CD4-positive, alpha-beta T cell treated with Interleukin-10 for 1 hour (primary cell): ENCODE data around the gene PEX11B.
A peak's percentile ranks its signal among the peaks of the same experiment; 100 is the strongest.

ENCODE experiments used
- DNase-seq: peaks from one replicate; pipeline ENCODE4 v3.0.0-alpha.2; 2020

PEX11B gene

DNA sequence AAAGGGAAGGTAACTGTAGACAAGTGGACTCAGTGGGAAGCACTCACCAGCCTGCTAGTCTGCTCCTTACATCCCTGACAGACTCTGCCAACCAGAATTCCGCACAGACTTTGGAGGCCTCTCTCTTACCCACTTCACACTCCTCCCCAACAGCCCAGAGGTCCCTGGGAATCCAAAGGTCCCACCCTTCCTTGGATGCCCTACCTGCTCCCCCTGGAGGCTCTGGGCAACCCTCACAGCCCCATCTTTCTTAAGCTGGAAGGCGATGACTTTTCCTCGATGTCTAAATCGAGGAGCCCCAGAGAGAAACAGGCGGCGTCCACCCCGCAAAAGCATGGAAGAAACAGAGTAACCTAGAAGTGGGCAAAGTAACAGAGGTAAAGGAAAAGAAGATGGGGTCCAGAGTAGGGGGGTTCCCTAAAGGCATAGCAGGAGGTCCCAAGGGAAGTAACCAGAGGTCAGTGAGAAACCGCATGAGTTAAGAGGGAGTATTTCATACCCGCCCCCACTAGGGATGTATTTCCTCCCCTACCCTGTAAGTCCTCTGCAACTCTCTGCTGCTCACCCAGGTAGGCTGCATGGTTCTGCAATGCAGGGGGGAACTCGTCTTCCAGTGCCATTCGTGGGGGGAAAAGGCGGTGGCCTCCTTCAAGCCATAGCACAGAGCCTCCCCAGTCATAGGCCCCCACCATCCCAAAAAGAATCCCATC, 17.1 kb downstream of the PEX11B start:
- no peak for DNase-seq

DNA sequence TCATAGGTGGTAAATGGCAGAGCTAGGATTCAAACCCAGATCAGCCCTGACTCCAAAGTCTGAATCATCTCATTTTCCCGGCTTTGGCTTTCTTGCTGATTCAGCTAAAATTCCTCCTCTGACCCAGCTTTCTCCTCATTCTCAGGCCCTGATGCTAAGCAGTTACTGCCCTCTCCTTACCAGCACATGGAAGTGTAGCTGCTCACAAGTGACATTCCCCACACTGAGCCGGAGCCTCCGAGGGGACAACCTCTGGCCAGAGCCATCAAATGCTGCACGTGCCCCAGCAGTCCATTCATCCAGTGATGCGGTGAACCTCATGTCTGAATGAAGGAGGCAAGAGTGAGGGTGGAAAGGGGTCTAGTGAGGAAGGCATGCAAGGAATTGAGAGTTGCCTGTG, 19.8 kb downstream of the PEX11B start:
- DNase-seq = no peak

DNA sequence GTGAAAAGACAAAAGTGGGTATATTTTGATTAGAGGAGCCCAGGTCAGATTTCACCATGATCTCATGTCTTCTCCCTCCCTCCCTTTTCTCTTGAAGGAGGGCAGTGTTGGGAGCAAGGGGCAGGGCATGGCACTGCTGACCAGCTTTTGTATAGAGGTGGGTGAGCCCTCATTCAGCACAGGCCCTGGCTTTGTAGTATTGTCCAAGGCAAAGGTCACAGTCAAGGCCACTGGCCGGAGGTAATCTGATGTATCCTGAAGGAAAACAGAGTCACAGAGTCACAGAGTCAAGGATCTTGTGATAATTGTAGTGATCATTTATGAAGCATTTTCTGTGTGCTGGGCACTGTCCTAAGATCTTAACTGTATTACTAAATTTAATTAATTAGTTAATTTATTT, 20.5 kb downstream of the PEX11B start:
- DNase-seq = no peak

DNA sequence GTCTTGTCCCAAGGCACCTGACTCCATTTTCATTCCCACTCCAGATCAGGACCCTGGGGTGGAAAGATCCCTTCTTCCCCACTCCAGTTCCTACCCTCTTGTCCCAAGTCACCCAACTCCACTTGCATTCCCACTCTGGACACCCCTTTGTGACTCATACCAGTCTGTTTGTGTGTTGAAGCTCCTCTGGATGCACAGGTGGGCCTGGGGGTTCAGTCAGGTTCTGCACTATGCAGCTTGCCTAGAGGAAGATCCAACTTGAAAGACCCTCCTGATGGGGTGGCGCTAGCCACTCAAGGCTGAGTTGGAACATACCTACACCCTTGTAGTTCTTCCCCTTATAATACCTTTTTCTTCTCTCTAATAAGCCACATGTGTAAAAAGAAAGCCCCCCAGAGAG, 23.0 kb downstream of the PEX11B start:
- no peak for DNase-seq

DNA sequence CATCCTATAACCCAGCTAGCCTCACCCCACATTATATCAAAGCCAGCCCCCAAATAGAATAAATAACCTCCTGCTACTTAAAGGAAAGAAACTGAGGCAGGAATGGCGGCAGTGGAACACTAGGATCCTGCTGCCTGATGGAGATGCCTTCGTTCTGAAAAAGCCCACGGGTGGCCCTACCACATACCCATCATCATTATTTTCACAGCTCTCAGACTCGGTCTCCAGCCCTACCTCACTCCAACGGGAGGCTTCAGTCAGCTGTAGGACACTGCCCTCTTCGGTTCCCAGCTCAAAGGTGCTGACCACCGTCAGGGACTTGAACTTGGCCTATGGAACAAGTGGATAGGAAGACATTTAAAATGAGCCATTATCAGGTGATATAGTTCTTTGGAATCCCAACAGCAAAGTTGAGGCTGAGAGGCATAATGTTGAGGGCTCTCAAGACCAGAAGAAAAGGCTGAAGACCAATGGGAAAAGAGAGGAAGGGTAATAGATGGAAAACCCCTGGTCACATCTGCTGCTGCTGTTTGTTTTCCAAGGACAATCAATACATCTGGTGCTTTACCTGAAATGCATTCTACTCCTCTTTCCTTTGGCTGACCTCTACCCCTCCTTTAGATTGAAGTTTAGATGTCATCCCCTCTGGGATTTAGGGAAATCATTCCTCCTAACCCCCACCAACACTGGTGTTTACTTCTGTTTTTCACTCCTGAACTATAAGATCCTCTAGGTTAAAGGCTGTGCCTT, 25.0 kb downstream of the PEX11B start:
- no peak for DNase-seq

DNA sequence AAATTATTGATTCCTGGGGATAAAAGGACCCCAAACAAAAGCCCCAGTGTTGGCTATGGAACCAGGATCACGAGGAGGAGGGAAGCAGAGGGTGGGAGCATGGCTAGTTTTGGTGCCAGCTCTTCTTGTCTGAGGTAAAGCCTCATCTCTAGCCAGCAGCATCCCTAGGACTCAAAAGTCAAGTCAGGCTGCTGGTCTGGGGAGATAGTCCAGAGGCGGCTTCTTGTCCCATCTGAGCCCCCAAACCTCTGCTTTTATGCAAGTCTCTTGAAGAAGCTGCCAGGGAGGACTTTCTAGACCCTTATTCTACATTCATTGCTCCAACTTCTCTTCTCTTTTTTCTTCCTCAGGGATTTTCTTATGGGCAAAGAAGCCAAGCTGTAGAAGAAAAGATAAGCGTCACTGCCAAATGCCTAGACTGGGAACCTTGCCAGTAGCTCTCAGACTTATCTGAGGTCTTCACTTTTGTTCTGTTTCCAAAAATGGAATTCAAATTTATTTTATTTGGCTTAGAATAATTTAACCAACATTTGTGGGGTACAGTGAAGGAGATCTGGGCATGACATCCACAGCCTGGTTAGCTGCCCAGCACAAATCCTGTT, 25.9 kb downstream of the PEX11B start:
- DNase-seq = no peak

DNA sequence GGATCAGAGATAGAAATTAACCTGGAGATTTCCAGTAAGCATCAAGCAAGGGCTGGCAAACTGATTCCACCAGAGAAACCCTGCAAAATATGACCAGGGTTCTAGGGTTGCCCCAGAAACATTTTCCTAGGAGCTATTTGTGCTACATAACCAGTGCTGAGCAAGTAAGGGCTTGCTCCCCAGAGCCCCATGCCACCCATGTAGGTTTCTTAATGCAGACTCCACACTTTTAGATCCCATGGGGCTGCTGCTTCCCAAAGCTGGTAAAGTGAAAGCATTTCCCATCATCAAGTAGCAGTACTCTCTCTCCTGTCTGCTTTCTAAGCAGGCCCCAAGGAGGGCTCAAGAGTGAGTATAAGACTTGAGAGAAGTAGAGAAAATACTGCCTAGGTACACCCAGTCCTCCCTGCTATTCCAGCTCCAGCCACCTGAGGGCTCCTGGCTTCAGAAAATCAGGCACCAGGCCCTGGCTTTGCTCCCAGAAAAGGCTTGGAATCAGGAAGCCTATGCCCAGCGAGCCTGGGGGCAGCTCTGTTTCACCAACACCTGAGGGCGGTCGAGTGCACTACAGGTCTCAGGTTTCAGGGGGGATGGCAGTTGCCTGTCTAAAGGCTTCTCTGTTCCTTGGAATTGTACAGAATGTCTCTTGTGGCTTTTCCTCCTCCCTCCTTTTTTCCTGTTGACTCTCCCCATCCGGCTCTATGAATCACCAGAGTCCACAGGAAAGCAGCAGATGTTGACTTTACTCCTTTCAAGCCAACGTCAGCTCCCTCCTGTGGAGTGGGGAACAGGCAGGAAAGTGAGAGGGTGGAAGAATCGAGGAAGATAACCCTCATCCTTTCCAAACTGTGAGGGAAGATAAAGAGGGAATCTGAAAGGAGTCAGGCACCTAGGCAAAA, 26.7 kb downstream of the PEX11B start:
- DNase-seq = peak; percentile 54

DNA sequence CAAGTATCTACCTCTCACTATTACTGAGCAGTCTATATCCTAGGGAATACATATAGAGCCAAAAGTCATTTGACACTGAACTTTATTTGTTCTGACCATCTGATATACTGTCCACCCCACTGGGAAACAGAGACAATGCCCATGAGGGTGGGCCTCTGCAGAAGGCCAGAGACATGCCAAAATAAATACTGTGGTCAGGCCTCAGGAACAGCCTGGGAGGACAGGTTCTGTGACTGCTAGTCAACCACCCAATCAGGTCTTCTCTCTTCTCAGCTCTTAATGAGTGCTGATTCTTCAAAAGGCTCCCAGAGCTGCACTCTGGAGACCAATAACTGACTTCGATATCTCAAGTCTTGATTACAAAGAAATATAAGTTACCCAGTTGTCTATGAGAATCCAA, 27.4 kb downstream of the PEX11B start:
- DNase-seq = no peak

DNA sequence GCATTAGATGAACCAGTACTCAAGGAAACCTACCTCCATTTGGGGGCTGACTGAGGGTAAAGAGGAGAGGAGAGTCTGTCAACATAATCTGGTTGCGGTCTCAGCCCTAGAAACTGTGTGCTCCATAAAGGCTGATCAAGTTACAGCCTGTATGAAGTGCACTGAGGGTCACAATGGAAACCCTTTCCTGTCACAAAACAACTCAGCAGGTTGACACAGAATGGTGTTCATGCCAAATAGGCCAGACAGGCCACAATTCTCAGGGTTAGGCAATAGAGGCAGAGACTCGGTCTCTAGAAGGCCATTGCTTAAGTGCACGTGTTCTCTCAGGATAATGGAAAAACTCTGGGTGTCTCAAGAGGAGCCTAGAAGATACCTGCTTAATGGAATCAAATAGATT, 28.8 kb downstream of the PEX11B start:
- DNase-seq = no peak

GRCh38 chr1:145887631-145888030, 30.9 kb downstream of the PEX11B start:
- DNase-seq = no peak

DNA sequence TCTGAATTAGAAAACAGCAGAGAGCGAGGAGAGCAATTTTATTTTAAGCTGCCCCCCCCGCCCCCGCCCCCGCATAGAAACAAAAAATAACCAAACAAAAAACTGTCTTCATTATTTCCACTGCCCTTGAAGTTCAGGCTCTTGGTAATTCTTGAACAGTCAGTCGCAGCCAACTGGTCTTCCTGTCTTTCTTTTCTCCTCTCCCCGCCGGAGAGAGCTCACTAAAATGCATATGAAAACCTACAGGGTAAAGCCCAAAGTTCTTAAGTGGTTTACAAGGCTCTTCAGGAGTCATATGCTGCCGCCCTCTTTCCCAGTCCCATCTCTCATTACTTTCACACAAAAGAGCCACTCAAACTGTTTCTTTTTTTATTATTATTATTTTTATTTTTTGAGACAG, 31.7 kb downstream of the PEX11B start:
- no peak for DNase-seq

- no peak for DNase-seq
These were observed 32.1 kb downstream of the PEX11B start for GRCh38 chr1:145886390-145886789.

GRCh38 chr1:145885738-145886287, 32.7 kb downstream of the PEX11B start, which contains the start of gene ANKRD35:
Gene ANKRD35, minus strand, starts transcription at chr1:145885866. Its CDS starts 108 bp downstream, at chr1:145885758.
- peak; percentile 87 for DNase-seq

DNA sequence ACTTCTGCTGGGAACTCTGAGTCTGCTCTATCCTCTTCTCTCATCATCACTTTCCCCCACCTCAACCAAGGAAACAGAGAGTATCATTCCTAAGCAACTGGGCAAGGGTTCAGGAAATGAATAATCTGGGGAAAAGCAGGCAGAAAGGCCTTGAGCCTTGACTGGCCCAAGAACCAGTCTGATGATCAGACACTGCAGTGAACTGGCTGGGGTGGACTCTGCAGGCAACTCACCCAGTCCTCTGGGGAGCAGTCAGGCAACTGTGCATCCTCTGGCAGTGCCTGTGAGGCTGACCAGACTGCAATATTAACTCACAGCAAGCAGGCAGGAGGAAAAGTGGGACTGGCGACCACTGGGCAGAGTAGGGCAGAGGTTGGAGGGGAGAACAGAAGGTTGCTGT, 33.8 kb downstream of the PEX11B start:
- no peak for DNase-seq

DNA sequence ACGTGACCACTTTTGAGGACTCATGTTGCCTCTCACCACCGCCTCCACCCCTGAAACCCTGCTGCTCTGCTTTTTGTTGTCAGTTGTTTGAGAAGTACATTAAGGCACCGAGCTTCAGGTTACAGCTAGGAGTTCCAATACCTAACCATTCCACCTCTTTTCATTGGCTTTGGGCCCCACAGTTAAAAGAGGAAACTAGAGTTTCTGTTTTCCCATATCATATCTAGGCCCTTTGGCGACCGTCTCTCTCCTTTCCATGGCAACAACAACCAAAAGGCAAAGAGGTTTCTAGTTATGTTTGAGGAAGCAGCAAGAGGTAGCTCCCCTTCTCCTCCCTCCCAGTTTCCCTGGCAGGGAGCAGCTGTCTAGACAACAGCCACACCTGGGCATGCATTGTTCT, 38.7 kb downstream of the PEX11B start:
- no peak for DNase-seq

DNA sequence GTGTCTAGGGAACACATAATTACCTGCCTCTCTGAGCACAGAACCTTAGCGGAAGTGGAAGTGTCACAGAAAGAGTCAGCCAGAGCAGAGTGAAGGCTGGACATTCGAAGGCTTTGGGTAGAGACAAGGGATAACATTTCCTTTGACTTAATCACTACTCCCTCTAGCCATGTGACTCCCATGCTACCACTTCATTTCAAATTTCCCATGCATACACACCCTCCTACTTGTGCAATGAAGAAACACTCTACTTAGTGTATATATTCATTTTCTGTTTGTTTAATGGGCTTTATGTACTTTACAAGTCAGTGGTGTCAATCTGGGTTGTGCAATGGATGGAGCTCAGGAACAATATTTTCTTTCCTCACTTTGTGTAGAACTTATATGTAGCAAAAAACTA, 39.8 kb downstream of the PEX11B start:
- DNase-seq = no peak

DNA sequence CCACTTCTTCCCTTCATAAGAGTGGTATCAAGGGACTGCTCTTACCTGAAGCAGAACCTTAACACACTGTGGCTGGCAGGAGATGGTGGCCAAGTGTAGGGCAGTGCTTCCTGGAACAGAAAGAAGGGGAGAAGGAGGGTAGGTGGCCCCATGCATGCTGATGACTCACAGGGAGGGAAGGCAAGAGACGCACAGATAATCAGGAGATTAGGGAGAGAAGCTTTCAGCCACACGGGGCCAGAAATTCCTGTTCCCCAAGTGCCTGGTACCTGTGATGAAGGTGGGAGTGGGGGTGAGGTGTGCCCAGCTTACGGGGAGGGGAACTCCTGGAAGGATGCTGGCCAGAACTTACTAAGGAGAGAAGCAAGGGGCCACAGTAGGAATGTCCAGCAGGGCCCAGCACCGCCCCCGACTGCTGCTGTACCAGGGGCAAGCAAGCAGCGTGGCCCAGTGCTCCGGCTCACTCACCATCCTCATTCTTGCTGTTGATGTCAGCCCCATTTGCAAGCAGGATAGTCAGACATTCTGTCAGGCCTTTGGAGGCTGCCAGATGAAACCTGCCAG, 40.5 kb downstream of the PEX11B start:
- no peak for DNase-seq

GRCh38 chr1:145874646-145875045, 43.9 kb downstream of the PEX11B start:
- DNase-seq = no peak

DNA sequence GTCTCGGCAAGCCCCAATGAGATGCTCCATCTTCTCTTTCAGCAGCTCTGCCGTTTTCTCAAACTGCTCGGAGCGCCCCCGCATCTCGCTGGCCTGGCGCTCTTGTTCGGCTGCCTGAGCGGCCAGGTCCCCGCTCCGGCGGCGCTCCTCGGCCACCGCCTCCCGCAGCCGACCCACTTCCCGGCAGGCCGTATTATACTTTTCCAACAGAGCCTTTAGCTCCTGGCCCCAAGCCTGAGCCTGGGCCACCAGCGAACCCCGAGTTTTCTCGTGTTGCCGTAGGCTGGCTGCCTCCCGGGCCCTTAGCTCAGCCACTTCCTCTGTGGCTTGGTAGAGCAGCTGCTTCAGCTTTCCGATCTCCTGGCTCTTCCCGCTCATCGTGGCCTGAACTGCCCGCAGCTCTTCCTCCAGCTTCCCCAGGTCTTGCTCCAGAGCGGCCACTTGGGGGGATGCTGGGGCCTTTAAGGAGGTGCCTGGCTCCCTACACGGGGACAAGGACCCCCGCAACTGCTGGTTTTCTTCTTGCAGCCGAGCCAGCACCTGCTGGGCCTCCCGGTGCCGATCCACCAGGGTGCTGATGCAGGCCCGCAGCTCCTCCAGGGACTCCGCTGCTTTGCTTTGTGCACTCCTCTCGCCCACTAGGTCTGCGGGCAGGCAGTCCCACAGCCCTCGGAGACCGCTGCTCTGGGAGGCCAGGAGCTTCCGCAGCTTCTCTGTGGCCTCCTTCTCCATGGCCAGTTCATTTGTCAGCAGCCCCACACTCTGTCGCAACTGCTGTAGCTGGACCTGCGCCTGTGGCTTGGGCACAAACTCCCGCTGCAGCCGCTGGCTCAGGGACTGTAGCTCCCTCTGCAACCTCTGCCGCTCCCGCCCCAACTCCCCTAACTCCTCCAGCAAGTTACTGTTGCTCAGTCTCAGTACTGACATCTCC, 46.3 kb downstream of the PEX11B start:
- peak; percentile 32 for DNase-seq

GRCh38 chr1:145868232-145868631, 50.3 kb downstream of the PEX11B start:
- DNase-seq = no peak
